NCI-H1417 treated with DMSO at 0.1 percent for 48 hours (cell line): Measurements from ENCODE around the gene ZSWIM7.

Source experiments
- DNase-seq: peaks from one replicate; lab custom pipeline; 2025; lab: John Stamatoyannopoulos, UW

Gene ZSWIM7

GRCh38 chr17:15999141-15999973 is at the start of gene ZSWIM7, which contains the start of gene TTC19:
ZSWIM7 (minus strand) TSS chr17:15999704; CDS start chr17:15999594, 110 bp downstream.
TTC19 (plus strand) TSS chr17:15999824; CDS start chr17:15999849, 25 bp downstream.
- peak; percentile 52 for DNase-seq

GRCh38 chr17:16048811-16049449 is 49.4 kb upstream of the ZSWIM7 start:
- DNase-seq, result no peak

GRCh38 chr17:16046966-16047365 is 47.5 kb upstream of the ZSWIM7 start:
- DNase-seq, result no peak

- DNase-seq, result no peak
Measured at GRCh38 chr17:16044487-16044886, 45.0 kb upstream of the ZSWIM7 start.

- DNase-seq, result no peak
Measured at GRCh38 chr17:16040710-16041251, 41.3 kb upstream of the ZSWIM7 start.

- DNase-seq, result no peak
Measured at GRCh38 chr17:16037636-16038035, 38.1 kb upstream of the ZSWIM7 start.

GRCh38 chr17:16036261-16036660 is 36.8 kb upstream of the ZSWIM7 start:
- DNase-seq, result no peak

- DNase-seq, result no peak
Measured at GRCh38 chr17:16033729-16034349, 34.3 kb upstream of the ZSWIM7 start.

GRCh38 chr17:16027708-16028584 is 28.4 kb upstream of the ZSWIM7 start:
- DNase-seq, result no peak

GRCh38 chr17:16026895-16027294 is 27.4 kb upstream of the ZSWIM7 start:
- DNase-seq, result no peak

- DNase-seq, result no peak
Measured at GRCh38 chr17:16025202-16025601, 25.7 kb upstream of the ZSWIM7 start.

- no peak for DNase-seq
Measured at GRCh38 chr17:16023881-16024280, 24.4 kb upstream of the ZSWIM7 start.

- no peak for DNase-seq
Measured at GRCh38 chr17:16019347-16019746, 19.8 kb upstream of the ZSWIM7 start.

GRCh38 chr17:16013943-16014407 is 14.5 kb upstream of the ZSWIM7 start:
- no peak for DNase-seq

GRCh38 chr17:16007439-16007838 is 7.9 kb upstream of the ZSWIM7 start:
- no peak for DNase-seq

GRCh38 chr17:16005636-16006035 is 6.1 kb upstream of the ZSWIM7 start:
- DNase-seq, result no peak

- DNase-seq, result no peak
Measured at GRCh38 chr17:16003841-16004240, 4.3 kb upstream of the ZSWIM7 start.

- DNase-seq, result no peak
Measured at GRCh38 chr17:16002708-16003260, 3.3 kb upstream of the ZSWIM7 start.

- no peak for DNase-seq
Measured at GRCh38 chr17:16001226-16001897, 1.9 kb upstream of the ZSWIM7 start.

- no peak for DNase-seq
Measured at GRCh38 chr17:15999974-16000827, 697 bp upstream of the ZSWIM7 start.
